Measurements from ENCODE around the gene INPP5B. TPM values are rescaled to one million over a fixed set of nuclear protein-coding genes. Genes with fewer than 3 reads are reported as not detected.
"Not testable (repeated sequence)": the region's sequence is repeated elsewhere in the genome, so short reads cannot be mapped to it uniquely, and the experiment has no call there.

INPP5B gene
- total and polyA plus RNA-seq, 2 donors (not counting 1 experiment from before 2014, with no cell fraction given) = 23.6 to 55.0 TPM

- TF ChIP-seq EZH2 (IDR thresholded peaks at IDR 0.05; ENCODE audit: low read length, missing control alignments) (no peak), CTCF (conservative IDR thresholded peaks at IDR 0.05 in 1 of 2, IDR thresholded peaks at IDR 0.05 in 1 of 2; ENCODE audit: low read depth in 1 of 2, low read length in 2 of 2) (no peak)
- Histone ChIP-seq H3K9ac (ENCODE audit: insufficient read depth, low read length) (no peak overlapping the region), H3K79me2 (ENCODE audit: control insufficient read depth, insufficient read depth, low read length) (no peaks in the 10 kb centered on the region), H3K27ac (ENCODE audit: insufficient read depth, low read length) (no peak overlapping the region), H3K4me1 (ENCODE audit: control insufficient read depth, extremely low read depth, insufficient read depth, low read length) (no peaks in the 10 kb centered on the region), H4K20me1 (ENCODE audit: control insufficient read depth, extremely low read depth, insufficient read depth, low read length) (no peaks in the 10 kb centered on the region), H3K4me2 (ENCODE audit: extremely low read depth, insufficient read depth, low read length) (no peak overlapping the region), H3K27me3 (ENCODE audit: control insufficient read depth, insufficient read depth, low read length) (no peaks in the 10 kb centered on the region), H3K4me3 (replicated peaks in 1 of 4; ENCODE audit: control extremely low read depth in 1 of 4, insufficient read depth in 1 of 4, low read depth in 3 of 4, low read length in 4 of 4) (no peak overlapping the region), H3K9me3 (ENCODE audit: control insufficient read depth, insufficient read depth, low read depth, low read length) (no peaks in the 10 kb centered on the region), H2AFZ (ENCODE audit: low read length) (no peak overlapping the region), H3K36me3 (ENCODE audit: control insufficient read depth, insufficient read depth, low read length) (peaks cover 10% of the 10 kb centered on the region)
- no peak for DNase-seq (ENCODE audit: low read depth in 2 of 2)
Observed at GRCh38 chr1:37965301-37965700, 18.4 kb upstream of the INPP5B start.

- not testable (repeated sequence) for DNase-seq (ENCODE audit: low read depth in 2 of 2); H3K27ac ChIP-seq (ENCODE audit: insufficient read depth, low read length); H4K20me1 ChIP-seq (ENCODE audit: control insufficient read depth, extremely low read depth, insufficient read depth, low read length); H2AFZ ChIP-seq (ENCODE audit: low read length); H3K4me2 ChIP-seq (ENCODE audit: extremely low read depth, insufficient read depth, low read length); H3K36me3 ChIP-seq (ENCODE audit: control insufficient read depth, insufficient read depth, low read length); H3K79me2 ChIP-seq (ENCODE audit: control insufficient read depth, insufficient read depth, low read length); H3K4me1 ChIP-seq (ENCODE audit: control insufficient read depth, extremely low read depth, insufficient read depth, low read length); H3K4me3 ChIP-seq (replicated peaks in 1 of 4; ENCODE audit: control extremely low read depth in 1 of 4, insufficient read depth in 1 of 4, low read depth in 3 of 4, low read length in 4 of 4); H3K9me3 ChIP-seq (ENCODE audit: control insufficient read depth, insufficient read depth, low read depth, low read length); H3K27me3 ChIP-seq (ENCODE audit: control insufficient read depth, insufficient read depth, low read length); H3K9ac ChIP-seq (ENCODE audit: insufficient read depth, low read length)
Observed at GRCh38 chr1:37964106-37964505, 17.3 kb upstream of the INPP5B start.

DNA sequence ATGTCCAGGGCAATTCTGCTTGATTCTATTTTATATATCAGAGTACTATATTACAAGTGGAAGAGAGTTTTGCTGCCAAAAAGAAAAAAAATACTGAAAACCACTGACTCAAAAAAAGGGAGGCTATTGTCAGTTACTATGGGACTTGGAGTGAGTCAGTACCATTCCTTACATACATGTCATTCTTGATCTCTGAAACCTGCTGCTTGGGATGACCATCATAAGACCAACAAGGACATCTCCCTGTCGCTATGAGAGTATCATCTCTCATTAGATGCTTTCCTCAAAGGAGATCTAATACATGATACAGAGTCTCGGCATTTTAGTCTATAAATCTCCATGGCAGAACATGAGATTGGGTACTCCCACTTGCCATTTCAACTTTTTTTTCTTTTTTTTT, 11.8 kb upstream of the INPP5B start:
- Histone ChIP-seq H3K4me1 (ENCODE audit: control insufficient read depth, extremely low read depth, insufficient read depth, low read length) (peaks cover 9% of the 10 kb centered on the region), H3K9me3 (ENCODE audit: control insufficient read depth, insufficient read depth, low read depth, low read length) (no peaks in the 10 kb centered on the region), H3K4me2 (ENCODE audit: extremely low read depth, insufficient read depth, low read length) (peak overlapping the region; percentile 40), H3K27ac (ENCODE audit: insufficient read depth, low read length) (peak overlapping the region; percentile 69), H4K20me1 (ENCODE audit: control insufficient read depth, extremely low read depth, insufficient read depth, low read length) (no peaks in the 10 kb centered on the region), H3K27me3 (ENCODE audit: control insufficient read depth, insufficient read depth, low read length) (no peaks in the 10 kb centered on the region), H3K79me2 (ENCODE audit: control insufficient read depth, insufficient read depth, low read length) (no peaks in the 10 kb centered on the region), H2AFZ (ENCODE audit: low read length) (no peak overlapping the region), H3K4me3 (replicated peaks in 1 of 4; ENCODE audit: control extremely low read depth in 1 of 4, insufficient read depth in 1 of 4, low read depth in 3 of 4, low read length in 4 of 4) (no peak overlapping the region), H3K9ac (ENCODE audit: insufficient read depth, low read length) (no peak overlapping the region), H3K36me3 (ENCODE audit: control insufficient read depth, insufficient read depth, low read length) (peaks cover 9% of the 10 kb centered on the region)
- no peak for TF ChIP-seq CTCF (conservative IDR thresholded peaks at IDR 0.05 in 1 of 2, IDR thresholded peaks at IDR 0.05 in 1 of 2; ENCODE audit: low read depth in 1 of 2, low read length in 2 of 2)
- TF ChIP-seq EZH2 (IDR thresholded peaks at IDR 0.05; ENCODE audit: low read length, missing control alignments) = no peak
- DNase-seq (ENCODE audit: low read depth in 2 of 2) = peak; percentile 42 to 97
